ENCODE measurements around the gene PKDCC.
"Not testable (repeated sequence)": the region's sequence is repeated elsewhere in the genome, so short reads cannot be mapped to it uniquely, and the experiment has no call there.

Gene PKDCC

GRCh38 chr2:42030200-42030759, 17.5 kb upstream of the PKDCC start:
- DNase-seq (ENCODE audit: low spot score): no peak

DNA sequence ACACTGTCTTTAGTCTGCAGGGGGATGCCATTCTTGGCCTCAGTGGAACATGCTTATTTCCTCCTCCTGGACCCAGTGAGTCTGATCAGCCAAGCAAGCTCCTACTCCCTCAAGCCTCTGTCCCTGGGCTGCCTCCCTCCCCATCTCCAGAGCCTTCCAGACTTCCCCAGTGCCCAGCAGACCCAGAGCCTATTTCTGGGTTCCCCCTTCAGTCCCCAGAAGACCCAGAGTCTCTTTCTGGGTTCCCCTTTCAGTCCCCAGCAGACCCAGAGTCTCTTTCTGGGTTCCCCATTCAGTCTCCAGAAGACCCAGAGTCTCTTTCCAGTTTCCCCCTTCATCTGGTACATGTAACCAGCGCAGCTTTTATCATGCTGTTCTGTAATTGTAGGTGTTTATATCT, 17.0 kb upstream of the PKDCC start:
- DNase-seq (ENCODE audit: low spot score): no peak

- no peak for DNase-seq (ENCODE audit: low spot score)
These were observed 16.3 kb upstream of the PKDCC start for GRCh38 chr2:42031281-42032223.

GRCh38 chr2:42032224-42032620, 15.6 kb upstream of the PKDCC start:
- DNase-seq (ENCODE audit: low spot score): no peak

DNA sequence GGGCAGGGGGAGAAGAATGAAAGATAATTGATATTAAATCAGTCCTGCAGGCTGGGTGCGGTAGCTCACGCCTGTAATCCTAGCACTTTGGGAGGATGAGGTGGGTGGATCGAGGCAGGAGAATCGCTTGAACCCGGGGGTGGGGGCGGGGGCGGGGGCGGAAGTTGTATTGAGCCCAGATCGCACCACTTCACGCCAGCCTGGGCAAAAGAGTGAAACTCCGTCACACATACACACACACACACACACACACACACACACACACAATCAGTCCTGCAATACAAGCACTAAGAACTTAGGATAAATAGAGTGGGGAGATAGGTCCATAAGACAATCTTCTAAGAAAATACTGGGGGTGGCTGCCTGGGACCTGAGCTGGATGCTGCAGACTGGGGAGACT, 15.1 kb upstream of the PKDCC start:
- no peak for DNase-seq (ENCODE audit: low spot score)

DNA sequence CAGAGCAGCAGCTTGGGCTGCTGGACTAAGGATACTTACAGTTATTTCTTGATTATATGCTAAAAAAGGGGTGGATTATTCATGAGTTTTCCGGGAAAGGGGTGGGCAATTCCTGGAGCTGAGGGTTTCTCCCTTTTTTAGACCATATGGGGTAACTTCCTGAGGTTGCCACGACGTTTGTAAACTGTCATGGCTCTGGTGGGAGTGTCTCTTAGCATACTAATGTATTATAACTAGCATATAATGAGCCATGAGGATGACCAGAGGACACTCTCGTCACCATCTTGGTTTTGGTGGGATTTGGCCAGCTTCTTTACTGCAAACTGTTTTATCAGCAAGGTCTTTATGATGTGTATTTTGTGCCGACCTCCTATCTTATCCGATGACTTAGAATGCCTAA, 13.7 kb upstream of the PKDCC start:
- DNase-seq (ENCODE audit: low spot score): not testable (repeated sequence)

DNA sequence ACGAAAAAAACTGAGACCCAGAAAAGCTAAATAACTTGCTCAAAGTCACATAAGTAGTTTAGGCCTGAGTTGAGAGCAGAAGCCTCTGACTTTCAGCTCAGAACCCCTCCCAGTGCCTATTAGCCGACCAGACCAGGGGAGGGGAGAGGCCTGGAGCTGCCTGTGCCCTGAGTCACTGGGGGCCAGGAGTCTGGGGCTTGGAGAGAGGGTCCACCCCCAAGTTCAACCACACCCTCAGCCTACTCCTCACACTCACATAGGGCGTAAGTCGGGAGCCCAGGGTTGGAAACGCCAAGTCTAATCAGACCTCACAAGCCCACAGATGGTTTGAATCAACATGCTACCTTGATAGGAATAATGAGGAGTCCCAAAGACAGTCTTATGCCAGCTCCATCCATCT, 12.6 kb upstream of the PKDCC start:
- DNase-seq (ENCODE audit: low spot score): no peak

DNA sequence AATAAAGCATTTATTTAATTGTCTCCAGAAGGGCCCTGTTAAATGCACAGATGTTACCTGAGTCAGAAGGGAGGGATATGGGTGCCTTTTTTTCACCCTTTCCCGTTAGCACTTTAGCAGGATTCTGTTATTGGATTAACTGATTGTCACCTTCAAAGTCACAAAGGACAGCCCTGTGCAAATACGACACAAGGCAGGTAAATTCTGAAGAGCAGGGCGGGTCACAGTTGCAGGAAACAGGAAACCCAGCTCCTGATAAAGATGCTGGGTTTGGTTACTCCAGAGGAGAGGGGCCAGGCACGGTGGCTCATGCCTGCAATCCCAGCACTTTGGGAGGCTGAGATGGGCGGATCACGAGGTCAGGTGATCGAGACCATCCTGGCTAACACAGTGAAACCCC, 11.4 kb upstream of the PKDCC start:
- DNase-seq (ENCODE audit: low spot score): no peak

- DNase-seq (ENCODE audit: low spot score): no peak
These were observed 10.9 kb upstream of the PKDCC start for GRCh38 chr2:42036940-42037339.

DNA sequence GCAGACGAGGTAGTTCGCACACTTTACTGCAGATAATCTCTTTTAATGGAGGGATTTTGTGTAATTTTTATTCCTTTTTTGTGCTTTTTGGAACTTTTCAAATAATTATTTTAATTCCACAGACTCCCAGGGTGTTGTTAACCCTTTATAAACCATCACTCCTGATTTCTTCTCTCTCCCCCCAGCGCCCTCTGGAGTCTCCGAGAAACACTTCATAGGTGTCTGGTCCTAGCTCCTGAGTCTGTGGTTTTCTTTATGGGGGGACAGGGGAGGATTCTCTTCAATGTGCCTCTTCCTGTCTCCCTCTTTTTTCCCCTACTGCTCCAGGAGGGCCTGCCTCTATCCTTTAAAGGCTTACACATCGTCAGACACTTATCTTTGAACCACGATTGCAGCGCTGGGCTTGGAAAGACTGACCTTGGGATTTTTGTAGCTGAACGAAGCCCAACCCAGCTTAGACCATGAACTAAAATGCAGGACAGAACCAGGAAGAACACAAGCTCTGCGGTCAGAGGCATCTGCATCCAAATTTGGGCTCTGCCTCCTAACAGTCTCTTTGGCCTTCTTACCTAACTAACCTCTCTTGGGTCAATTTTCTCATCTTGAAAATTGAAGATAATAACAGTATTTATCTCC, 7.1 kb upstream of the PKDCC start:
- DNase-seq (ENCODE audit: low spot score): no peak

- no peak for DNase-seq (ENCODE audit: low spot score)
These were observed 6.3 kb upstream of the PKDCC start for GRCh38 chr2:42041377-42042127.

DNA sequence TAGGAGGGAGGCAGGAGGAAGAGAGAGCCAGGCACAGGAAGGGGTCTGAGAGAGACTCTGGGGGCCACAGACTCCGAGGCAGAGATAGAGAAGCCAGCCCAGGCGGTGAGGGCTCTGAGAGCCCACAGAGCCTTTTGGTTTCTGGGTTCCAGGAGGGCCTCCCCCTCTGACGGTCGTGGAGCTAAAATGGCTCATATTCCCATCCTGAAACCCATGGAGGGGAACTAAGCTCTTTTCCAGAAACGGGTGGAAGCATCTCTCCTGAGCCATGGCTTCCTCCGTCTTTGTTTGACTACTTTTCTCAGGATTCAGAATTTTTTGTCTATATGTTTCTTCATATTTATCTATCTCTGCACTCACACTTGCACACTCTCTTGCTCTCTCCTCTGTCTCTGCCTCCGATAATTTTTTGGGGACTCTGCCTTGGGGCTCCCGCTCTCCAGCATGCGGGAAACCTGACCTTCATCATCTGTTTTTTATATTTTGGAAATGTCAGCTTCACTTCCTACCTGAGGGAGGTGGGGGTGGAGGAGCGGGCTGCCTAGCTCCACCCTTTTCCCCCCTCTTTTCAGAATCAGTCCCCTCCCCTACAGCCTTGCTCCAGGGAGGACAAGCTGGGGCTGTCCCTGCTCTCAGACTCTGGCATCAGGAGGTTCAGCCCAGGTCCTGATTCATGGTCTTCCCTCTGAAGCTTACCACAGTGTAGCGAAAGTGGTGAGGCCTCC, 5.0 kb upstream of the PKDCC start:
- DNase-seq (ENCODE audit: low spot score): no peak

DNA sequence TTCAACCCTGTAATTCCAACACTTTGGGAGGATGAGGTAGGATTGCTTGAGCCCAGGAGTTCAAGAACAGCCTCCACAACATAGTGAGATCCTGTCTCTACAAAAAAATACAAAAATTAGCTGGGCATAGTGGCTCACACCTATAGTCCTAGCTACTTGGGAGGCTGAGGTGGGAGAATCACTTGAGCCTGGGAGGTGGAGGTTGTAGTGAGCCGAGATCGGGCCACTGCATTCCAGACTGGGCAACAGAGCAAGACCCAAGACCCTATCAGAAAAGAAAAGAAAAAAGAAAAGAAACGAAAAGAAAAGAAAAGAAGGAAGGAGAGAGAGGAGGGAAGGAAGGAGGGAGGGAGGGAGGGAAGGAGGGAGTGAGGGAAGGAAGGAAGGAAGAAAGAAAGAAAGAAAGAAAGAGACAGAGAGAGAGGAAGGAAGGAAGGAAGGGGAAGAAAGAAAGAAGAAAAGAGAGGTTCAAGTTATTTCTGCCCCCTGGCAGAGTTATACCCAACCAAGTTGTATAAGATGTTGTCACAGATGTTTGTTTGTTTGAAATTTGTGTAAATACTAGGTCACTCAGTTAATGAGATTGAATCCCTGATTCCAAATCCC, 3.9 kb upstream of the PKDCC start:
- DNase-seq (ENCODE audit: low spot score): no peak

GRCh38 chr2:42044939-42045338, 2.9 kb upstream of the PKDCC start:
- no peak for DNase-seq (ENCODE audit: low spot score)

DNA sequence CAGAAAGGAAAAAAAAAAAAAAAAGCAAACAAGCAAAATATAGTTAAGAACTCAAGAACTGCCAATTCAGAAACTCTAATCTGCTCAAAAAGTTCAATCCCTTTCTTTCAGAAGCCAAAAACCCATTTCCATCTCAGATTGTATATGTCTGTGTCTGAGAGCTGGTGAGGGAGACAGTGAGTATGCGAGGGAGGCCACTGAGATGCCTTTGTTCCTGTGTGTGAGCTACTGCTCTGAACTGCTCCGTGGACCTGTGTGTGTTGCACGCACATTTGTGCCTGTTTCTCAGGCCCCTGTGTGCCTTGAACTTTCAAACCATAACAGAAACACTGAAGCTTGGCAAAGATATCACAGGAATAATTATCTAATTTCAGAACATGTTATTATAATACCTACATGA, 2.5 kb upstream of the PKDCC start:
- no peak for DNase-seq (ENCODE audit: low spot score)

GRCh38 chr2:42045848-42046748, 1.7 kb upstream of the PKDCC start:
- no peak for DNase-seq (ENCODE audit: low spot score)

GRCh38 chr2:42046819-42047487, 868 bp upstream of the PKDCC start:
- no peak for DNase-seq (ENCODE audit: low spot score)

DNA sequence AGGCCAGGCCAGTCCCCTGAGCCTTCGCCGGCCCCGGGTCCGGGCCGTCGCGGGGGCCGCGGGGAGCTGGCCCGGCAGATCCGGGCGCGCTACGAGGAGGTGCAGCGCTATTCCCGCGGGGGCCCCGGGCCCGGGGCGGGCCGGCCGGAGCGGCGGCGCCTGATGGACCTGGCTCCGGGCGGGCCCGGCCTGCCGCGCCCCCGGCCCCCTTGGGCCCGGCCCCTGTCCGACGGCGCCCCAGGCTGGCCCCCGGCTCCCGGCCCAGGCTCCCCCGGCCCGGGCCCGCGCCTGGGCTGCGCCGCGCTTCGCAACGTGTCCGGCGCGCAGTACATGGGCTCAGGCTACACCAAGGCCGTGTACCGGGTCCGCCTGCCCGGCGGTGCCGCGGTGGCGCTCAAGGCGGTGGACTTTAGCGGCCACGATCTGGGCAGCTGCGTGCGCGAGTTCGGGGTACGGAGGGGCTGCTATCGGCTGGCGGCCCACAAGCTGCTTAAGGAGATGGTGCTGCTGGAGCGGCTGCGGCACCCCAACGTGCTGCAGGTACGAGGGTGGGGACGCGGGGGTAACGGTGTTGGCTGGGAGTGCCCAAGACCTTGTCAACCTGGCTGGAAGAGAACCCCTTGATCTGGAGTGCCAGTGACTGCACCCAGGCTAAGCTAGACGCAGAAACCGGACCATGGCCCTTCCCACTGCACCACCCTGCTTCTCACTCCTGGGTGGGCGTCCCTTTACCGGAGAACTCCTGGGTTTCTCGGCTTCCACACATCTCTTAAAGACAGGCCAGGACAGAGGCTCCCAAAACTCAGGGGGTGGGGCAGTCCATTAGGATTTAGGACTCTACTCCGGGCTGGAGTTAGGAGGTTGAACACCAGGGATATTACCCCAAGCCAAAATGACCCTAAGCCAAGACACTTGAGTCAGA, 739 bp downstream of the PKDCC start:
- no peak for DNase-seq (ENCODE audit: low spot score)
